Naive thymus-derived CD4-positive, alpha-beta T cell (primary cell): ENCODE results near the gene ALKBH1. TPM values are rescaled to one million over a fixed set of nuclear protein-coding genes. Genes with fewer than 3 reads are reported as not detected.
A peak's percentile ranks its signal among the peaks of the same experiment; 100 is the strongest.
"Not testable (repeated sequence)": the region's sequence is repeated elsewhere in the genome, so short reads cannot be mapped to it uniquely, and the experiment has no call there.

Experiments
- ATAC-seq: fragments of 150-1000 bp; cut with Tn5 transposase; 2 replicates; pipeline ENCODE4 v1.10.0; 2021; ENCODE audit warnings: mild to moderate bottlenecking, moderate library complexity
- CTCF ChIA-PET: fragments of 350-600 bp; sonication (Branson Sonifier 250); formaldehyde crosslinking; loops from one replicate; lab custom pipeline; 2021; ENCODE audit warnings: antibody characterized with exemption; lab: Charles Lee
- POLR2A ChIA-PET: fragments of 350-600 bp; sonication (Branson Sonifier 250); formaldehyde crosslinking; loops from one replicate; lab custom pipeline; 2021; ENCODE audit warnings: antibody characterized with exemption, inconsistent platforms; lab: Charles Lee
- DNase-seq, 9 donors: peaks; one replicate each; pipeline versions ENCODE4 v3.0.0 to v3.0.0-alpha.2; 2020 to 2022; ENCODE audit warnings: mixed read lengths in 1 of 9
- H3K27ac ChIP-seq: one replicate; pipeline ENCODE4 v1.7.0; 2013; ENCODE audit warnings: mild to moderate bottlenecking, low read depth, low read length, moderate library complexity
- H3K27me3 ChIP-seq, 2 donors: one replicate each; pipeline ENCODE4 v1.7.0; 2013; ENCODE audit warnings: low read length in 2 of 2, mild to moderate bottlenecking in 2 of 2, moderate library complexity in 2 of 2; ENCODE audit not compliant: control insufficient read depth in 2 of 2, insufficient read depth in 2 of 2
- H3K36me3 ChIP-seq, 3 experiments: 1 replicate in 2 of 3; 2 replicates in 1 of 3; pipeline ENCODE4 v1.7.0; 2013; ENCODE audit warnings: low read length in 3 of 3, mild to moderate bottlenecking in 3 of 3, moderate library complexity in 1 of 3; ENCODE audit not compliant: insufficient read depth in 3 of 3, control insufficient read depth in 2 of 3
- H3K4me1 ChIP-seq, 2 donors: one replicate each; pipeline ENCODE4 v1.7.0; 2013; ENCODE audit warnings: low read length in 2 of 2, mild to moderate bottlenecking in 2 of 2, moderate library complexity in 1 of 2; ENCODE audit not compliant: control insufficient read depth in 2 of 2, insufficient read depth in 2 of 2
- H3K4me3 ChIP-seq: 2 replicates; pipeline ENCODE4 v1.7.0; 2013; ENCODE audit warnings: mild to moderate bottlenecking, low read length
- H3K9me3 ChIP-seq, 3 experiments: 1 replicate in 2 of 3; 2 replicates in 1 of 3; pipeline ENCODE4 v1.7.0; 2013; ENCODE audit warnings: low read length in 3 of 3; ENCODE audit not compliant: control insufficient read depth in 2 of 3
- H3K27ac Mint-ChIP-seq, 9 donors: one replicate each; pipeline ENCODE4 v1.8.0; 2020 to 2022; ENCODE audit warnings: mixed read lengths in 9 of 9, mild to moderate bottlenecking in 8 of 9, moderate library complexity in 5 of 9, inconsistent platforms in 2 of 9
- H3K27me3 Mint-ChIP-seq, 5 donors: one replicate each; pipeline ENCODE4 v1.8.0; 2021 to 2022; ENCODE audit warnings: mixed read lengths in 5 of 5, mild to moderate bottlenecking in 1 of 5
- H3K36me3 Mint-ChIP-seq, 5 donors: one replicate each; pipeline ENCODE4 v1.8.0; 2020 to 2022; ENCODE audit warnings: mixed read lengths in 5 of 5, mild to moderate bottlenecking in 3 of 5, inconsistent platforms in 1 of 5
- H3K4me1 Mint-ChIP-seq, 7 donors: one replicate each; pipeline ENCODE4 v1.8.0; 2020 to 2022; ENCODE audit warnings: mixed read lengths in 7 of 7, mild to moderate bottlenecking in 3 of 7, inconsistent platforms in 1 of 7
- H3K4me3 Mint-ChIP-seq, 10 donors: one replicate each; pipeline ENCODE4 v1.8.0; 2020 to 2022; ENCODE audit warnings: mild to moderate bottlenecking in 10 of 10, mixed read lengths in 10 of 10, moderate library complexity in 6 of 10, inconsistent platforms in 2 of 10
- H3K9me3 Mint-ChIP-seq, 11 donors: one replicate each; pipeline ENCODE4 v1.8.0; 2020 to 2022; ENCODE audit warnings: mixed read lengths in 11 of 11, mild to moderate bottlenecking in 4 of 11, inconsistent platforms in 1 of 11, moderate library complexity in 1 of 11
- intact Hi-C, 2 donors: fragments of 100-400 bp; cut with micrococcal nuclease; formaldehyde crosslinking; loops; one replicate each; pipeline ENCODE4 v1.15.1; 2023
- polyA plus RNA-seq, 2 donors: library from polyadenylated mRNA; unstranded; fragments of 300-500 nt; fragmentation: Illumina TruSeq; gene quantifications; one replicate each; pipeline ENCODE4 v1.2.3, GENCODE V29; 2021
- total RNA-seq, 6 experiments: library from RNA in 5 of 6; stranded (reverse) in 5 of 6; gene quantifications; 1 replicate in 5 of 6; 2 replicates in 1 of 6; pipeline ENCODE4 v1.2.3 and lab custom pipeline; 2021 to 2026

Gene ALKBH1
- total and polyA plus RNA-seq, 7 experiments from 2014 or later, result 7.6 to 20.3 (median 11.4) TPM

DNA sequence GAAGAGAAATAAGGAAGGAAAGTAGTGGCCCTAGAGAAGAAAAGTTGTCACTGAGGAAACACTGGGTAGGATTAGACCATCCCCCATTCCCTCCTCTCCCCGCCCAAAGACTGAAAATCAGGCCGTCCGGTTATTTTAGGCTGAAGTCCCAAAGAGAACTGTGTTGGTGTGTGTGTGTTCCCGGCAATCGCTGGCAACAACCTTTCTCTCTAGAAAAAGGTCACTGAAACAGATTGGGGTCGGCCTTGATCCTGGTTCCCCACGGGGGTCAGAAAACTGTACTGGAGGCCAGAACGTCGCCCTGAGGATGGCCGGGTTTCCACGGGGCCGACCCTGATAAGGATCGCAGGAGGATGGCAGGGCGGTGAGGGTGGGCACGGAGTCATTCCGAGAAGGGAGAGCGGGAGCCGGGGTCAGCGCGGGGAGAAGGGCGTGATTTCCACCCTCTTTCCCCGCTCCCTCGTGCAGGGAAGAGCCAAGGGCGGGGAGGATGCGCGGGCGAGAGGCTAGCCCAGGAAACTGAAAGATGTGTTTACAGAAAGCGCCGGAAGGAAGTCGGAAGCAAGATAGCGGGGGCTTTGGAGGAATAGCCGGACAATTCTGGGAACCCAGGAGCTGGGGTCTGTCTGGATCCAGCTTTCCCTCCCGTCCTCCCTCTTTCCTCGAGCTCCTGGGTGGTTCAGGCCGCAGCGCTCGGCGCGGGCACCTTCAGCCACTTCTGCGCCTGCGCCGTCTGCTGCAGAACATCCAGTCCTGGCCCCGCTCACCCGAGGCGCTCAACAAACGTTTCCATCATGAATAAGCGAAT lies 66.1 kb downstream of the ALKBH1 start:
- intact Hi-C loops, result loop anchor here (1.0 to 10.0 kb wide), 7 partner anchors 25 to 320 kb away; partner anchors contain the start of genes SPTLC2 (in 2 of the 2), AHSA1 (in 1 of the 2), ALKBH1 (in 1 of the 2) and GSTZ1 (in 1 of the 2)

DNA sequence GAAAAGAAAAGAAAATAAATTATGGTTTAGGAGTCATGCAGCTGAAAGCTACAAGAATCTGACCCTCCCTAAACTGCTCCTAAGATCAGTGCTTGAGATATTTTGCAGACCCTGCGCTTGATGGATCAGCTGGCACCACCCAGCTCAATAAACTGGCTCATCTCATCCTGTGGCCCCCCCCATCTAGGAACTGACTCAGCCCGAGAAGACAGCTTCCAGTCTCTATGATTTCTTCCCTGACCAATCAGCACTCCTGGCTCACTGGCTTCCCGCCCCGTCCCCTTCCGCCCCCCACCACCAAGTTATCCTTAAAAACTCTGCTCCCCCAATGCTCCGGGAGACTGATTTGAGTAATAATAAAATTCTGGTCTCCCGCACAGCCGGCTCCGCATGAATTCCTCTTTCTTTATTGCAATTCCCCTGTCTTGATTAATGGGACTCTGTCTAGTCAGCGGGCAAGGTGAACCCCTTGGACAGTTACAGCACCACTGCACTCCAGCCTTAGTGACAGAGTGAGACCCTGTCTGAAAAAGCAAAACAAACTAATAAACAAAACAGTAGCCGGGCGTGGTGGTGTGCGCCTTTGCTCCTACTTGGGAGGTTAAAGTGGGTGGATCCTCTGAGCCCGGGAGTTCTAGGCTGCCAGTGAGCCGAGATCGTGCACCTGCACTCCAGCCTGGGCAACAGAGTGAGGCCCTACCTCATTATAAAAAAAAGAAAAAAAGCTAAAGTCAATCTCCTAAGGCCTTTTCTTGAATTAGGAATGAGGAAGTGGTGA lies 66.9 kb downstream of the ALKBH1 start:
- peak overlapping the region; percentile 84 for H3K4me3 ChIP-seq
- peak; percentile 41 for ATAC-seq
- POLR2A ChIA-PET, result interaction anchor here (1.0 kb wide), 1 partner anchor 26 kb away, joined by 3 read pairs; no protein-coding TSS in a partner anchor

More for the DNA sequence above, 66.1 kb downstream of the ALKBH1 start:
- Mint-ChIP-seq H3K36me3 (peaks cover 0 to 5% (median 0%) of the 10 kb centered on the region in 5 donors), H3K4me3 (peak overlapping the region; percentile 84 to 95 (median 92)), H3K27me3 (peaks cover 0 to 3% (median 0%) of the 10 kb centered on the region in 5 donors), H3K4me1 (peaks cover 0 to 19% (median 16%) of the 10 kb centered on the region in 7 donors), H3K9me3 (peaks cover 0 to 8% (median 0%) of the 10 kb centered on the region in 11 donors), H3K27ac (peak overlapping the region; percentile 90 to 97 (median 92))
- Histone ChIP-seq H3K9me3 (no peaks in the 10 kb centered on the region), H3K4me1 (peaks cover 8% of the 10 kb centered on the region in 2 donors), H3K27ac (peak overlapping the region; percentile 70), H3K36me3 (no peaks in the 10 kb centered on the region), H3K4me3 (peak overlapping the region; percentile 84), H3K27me3 (no peaks in the 10 kb centered on the region)
- peak; percentile 33 to 68 (median 59) for DNase-seq
- ATAC-seq, result peak; percentile 80
- ChIA-PET POLR2A (interaction anchor here (0.6 to 1.1 kb wide), 3 partner anchors 22 to 26 kb away, joined by 3 to 4 read pairs (median 3); no protein-coding TSS in a partner anchor), CTCF (no interaction called here)

DNA sequence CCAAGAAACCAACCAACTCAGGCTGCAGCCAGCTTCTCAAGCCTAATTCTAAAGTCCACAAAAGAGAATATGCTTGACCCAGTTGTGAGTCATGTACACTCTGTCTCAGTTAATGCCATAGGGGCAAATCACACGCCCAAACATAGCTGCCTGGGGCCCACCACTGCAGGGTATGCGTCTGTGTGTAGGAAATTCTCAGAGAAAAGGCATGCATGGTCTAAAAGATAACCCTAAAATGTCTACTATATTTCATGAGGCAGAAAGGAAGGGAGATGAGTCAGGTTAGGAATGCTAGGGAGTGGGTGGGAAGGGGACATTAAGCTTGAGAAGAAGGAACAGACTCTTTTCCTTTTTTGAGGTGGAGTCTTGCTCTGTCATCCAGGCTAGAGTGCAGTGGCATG lies 69.1 kb downstream of the ALKBH1 start:
- Mint-ChIP-seq H3K27ac (no peak overlapping the region), H3K9me3 (peaks cover 0 to 17% (median 0%) of the 10 kb centered on the region in 11 donors), H3K4me1 (peaks cover 0 to 19% (median 16%) of the 10 kb centered on the region in 7 donors), H3K27me3 (peaks cover 0 to 3% (median 0%) of the 10 kb centered on the region in 5 donors), H3K36me3 (peaks cover 0 to 5% (median 0%) of the 10 kb centered on the region in 5 donors), H3K4me3 (no peak overlapping the region)
- no peak overlapping the region for H3K27ac ChIP-seq
- H3K9me3 ChIP-seq, result no peaks in the 10 kb centered on the region
- DNase-seq, result no peak
- no peaks in the 10 kb centered on the region for H3K27me3 ChIP-seq
- peaks cover 8% of the 10 kb centered on the region in 2 donors for H3K4me1 ChIP-seq
- intact Hi-C loops, result no loop called here
- CTCF ChIA-PET, result no interaction called here
- POLR2A ChIA-PET, result interaction anchor here (1.4 kb wide), 1 partner anchor 26 kb away, joined by 4 read pairs; no protein-coding TSS in a partner anchor
- H3K36me3 ChIP-seq, result no peaks in the 10 kb centered on the region
- no peak for ATAC-seq
- H3K4me3 ChIP-seq, result no peak overlapping the region

More for the DNA sequence above, 66.9 kb downstream of the ALKBH1 start:
- no peaks in the 10 kb centered on the region for H3K27me3 ChIP-seq
- peak overlapping the region; percentile 70 for H3K27ac ChIP-seq
- Mint-ChIP-seq H3K9me3 (peaks cover 0 to 9% (median 0%) of the 10 kb centered on the region in 11 donors), H3K27ac (peak overlapping the region; percentile 90 to 97 (median 92)), H3K36me3 (peaks cover 0 to 5% (median 0%) of the 10 kb centered on the region in 5 donors), H3K4me1 (peaks cover 0 to 19% (median 16%) of the 10 kb centered on the region in 7 donors), H3K4me3 (peak overlapping the region; percentile 84 to 95 (median 92)), H3K27me3 (peaks cover 0 to 3% (median 0%) of the 10 kb centered on the region in 5 donors)
- H3K36me3 ChIP-seq, result no peaks in the 10 kb centered on the region
- no peaks in the 10 kb centered on the region for H3K9me3 ChIP-seq
- CTCF ChIA-PET, result interaction anchor here (0.6 kb wide), 1 partner anchor 728 kb away, joined by 5 read pairs; no protein-coding TSS in a partner anchor
- peaks cover 8% of the 10 kb centered on the region in 2 donors for H3K4me1 ChIP-seq
- intact Hi-C loops, result loop anchor here in 1 of 2 donors (10.0 kb wide), 1 partner anchor 46 kb away; no protein-coding TSS in a partner anchor
- DNase-seq, result no peak

DNA sequence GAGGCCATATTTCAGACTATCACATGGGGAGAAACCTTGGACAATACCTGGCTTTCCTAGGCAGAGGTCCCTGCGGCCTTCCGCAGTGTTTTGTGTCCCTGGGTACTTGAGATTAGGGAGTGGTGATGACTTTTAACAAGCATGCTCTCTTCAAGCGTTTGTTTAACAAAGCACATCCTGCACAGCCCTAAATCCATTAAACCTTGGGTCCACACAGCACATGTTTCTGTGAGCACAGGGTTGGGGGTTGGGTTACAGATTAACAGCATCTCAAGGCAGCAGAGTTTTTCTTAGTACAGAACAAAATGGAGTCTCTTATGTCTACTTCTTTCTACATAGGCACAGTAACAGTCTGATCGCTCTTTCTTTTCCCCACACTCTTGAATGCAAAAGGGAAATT lies 72.0 kb downstream of the ALKBH1 start:
- H3K27ac Mint-ChIP-seq, intact Hi-C loops, ATAC-seq, POLR2A ChIA-PET, H3K4me3 ChIP-seq, H3K4me1 ChIP-seq, H3K36me3 Mint-ChIP-seq, H3K27me3 ChIP-seq, H3K4me1 Mint-ChIP-seq, H3K4me3 Mint-ChIP-seq, DNase-seq, H3K36me3 ChIP-seq, CTCF ChIA-PET, H3K9me3 ChIP-seq, H3K27ac ChIP-seq: not testable (repeated sequence)
- Mint-ChIP-seq H3K27me3 (peaks cover 0 to 10% (median 0%) of the 10 kb centered on the region in 5 donors), H3K9me3 (peaks cover 0 to 24% (median 0%) of the 10 kb centered on the region in 11 donors)

DNA sequence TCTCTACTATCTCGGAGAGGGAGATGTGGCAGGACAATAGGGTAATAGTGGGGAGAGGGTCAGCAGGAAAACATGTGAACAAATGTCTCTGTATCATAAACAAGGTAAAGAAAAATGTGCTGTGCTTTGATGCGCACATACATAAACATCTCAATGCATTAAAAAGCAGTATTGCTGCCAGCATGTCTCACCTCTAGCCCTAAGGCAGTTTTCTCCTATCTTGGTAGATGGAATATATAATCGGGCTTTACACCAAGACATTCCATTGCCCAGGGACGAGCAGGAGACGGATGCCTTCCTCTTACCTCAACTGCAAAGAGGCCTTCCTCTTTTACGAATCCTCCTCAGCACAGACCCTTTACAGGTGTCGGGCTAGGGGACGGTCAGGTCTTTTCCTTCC lies 72.4 kb downstream of the ALKBH1 start:
- H3K4me3 ChIP-seq, H3K36me3 ChIP-seq, H3K4me1 ChIP-seq, H3K27me3 ChIP-seq, H3K4me3 Mint-ChIP-seq, H3K4me1 Mint-ChIP-seq, H3K36me3 Mint-ChIP-seq, ATAC-seq, H3K27ac Mint-ChIP-seq, POLR2A ChIA-PET, CTCF ChIA-PET, intact Hi-C loops, DNase-seq, H3K27ac ChIP-seq, H3K9me3 ChIP-seq: not testable (repeated sequence)
- Mint-ChIP-seq H3K9me3 (peaks cover 0 to 24% (median 0%) of the 10 kb centered on the region in 11 donors), H3K27me3 (peaks cover 0 to 14% (median 0%) of the 10 kb centered on the region in 5 donors)

DNA sequence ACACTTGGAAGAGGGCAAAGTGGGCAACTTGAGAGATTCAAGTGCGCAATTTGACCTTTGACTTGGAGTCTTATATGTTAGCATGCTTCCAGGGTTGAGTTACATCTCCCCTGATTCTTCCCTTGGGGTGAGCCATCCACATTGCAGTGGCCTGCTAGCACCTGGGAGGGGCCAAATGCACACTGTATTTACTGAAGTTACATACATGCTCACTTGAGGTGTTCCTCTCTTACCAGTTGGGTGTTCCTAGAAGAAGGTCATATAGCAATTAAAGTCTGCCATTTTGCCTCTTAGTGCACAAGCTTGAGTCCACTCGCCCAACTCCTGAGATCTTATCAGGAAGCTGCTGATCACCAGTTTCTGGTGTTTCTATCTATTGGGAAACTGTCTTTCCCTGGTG lies 77.7 kb downstream of the ALKBH1 start:
- peaks cover 0 to 4% (median 0%) of the 10 kb centered on the region in 5 donors for H3K36me3 Mint-ChIP-seq
- no peak for ATAC-seq
- H3K27me3 Mint-ChIP-seq, result peaks cover 0 to 17% (median 0%) of the 10 kb centered on the region in 5 donors
- peaks cover 0 to 16% (median 3%) of the 10 kb centered on the region in 11 donors for H3K9me3 Mint-ChIP-seq
- ChIA-PET POLR2A (no interaction called here), CTCF (no interaction called here)
- H3K27me3 ChIP-seq, result no peaks in the 10 kb centered on the region
- intact Hi-C loops, result no loop called here
- no peak overlapping the region for H3K27ac ChIP-seq
- H3K4me3 ChIP-seq, result no peak overlapping the region
- peaks cover 0 to 3% (median 3%) of the 10 kb centered on the region in 7 donors for H3K4me1 Mint-ChIP-seq
- no peak overlapping the region for H3K4me3 Mint-ChIP-seq
- H3K9me3 ChIP-seq, result no peaks in the 10 kb centered on the region
- no peaks in the 10 kb centered on the region for H3K36me3 ChIP-seq
- no peak overlapping the region for H3K27ac Mint-ChIP-seq
- no peaks in the 10 kb centered on the region for H3K4me1 ChIP-seq
- DNase-seq, result no peak
